Naive thymus-derived CD4-positive, alpha-beta T cell (primary cell): Measurements from ENCODE around the gene BMPR1B. TPM values are rescaled to one million over a fixed set of nuclear protein-coding genes. Genes with fewer than 3 reads are reported as not detected.

Source experiments
- ATAC-seq: fragments of 150-1000 bp; cut with Tn5 transposase; 2 replicates; pipeline ENCODE4 v1.10.0; 2021; ENCODE audit warnings: mild to moderate bottlenecking, moderate library complexity
- CTCF ChIA-PET: fragments of 350-600 bp; sonication (Branson Sonifier 250); formaldehyde crosslinking; loops from one replicate; lab custom pipeline; 2021; ENCODE audit warnings: antibody characterized with exemption; lab: Charles Lee
- POLR2A ChIA-PET: fragments of 350-600 bp; sonication (Branson Sonifier 250); formaldehyde crosslinking; loops from one replicate; lab custom pipeline; 2021; ENCODE audit warnings: antibody characterized with exemption, inconsistent platforms; lab: Charles Lee
- DNase-seq, 9 donors: peaks; one replicate each; pipeline versions ENCODE4 v3.0.0 to v3.0.0-alpha.2; 2020 to 2022; ENCODE audit warnings: mixed read lengths in 1 of 9
- H3K27ac ChIP-seq: one replicate; pipeline ENCODE4 v1.7.0; 2013; ENCODE audit warnings: mild to moderate bottlenecking, low read depth, low read length, moderate library complexity
- H3K27me3 ChIP-seq, 2 donors: one replicate each; pipeline ENCODE4 v1.7.0; 2013; ENCODE audit warnings: low read length in 2 of 2, mild to moderate bottlenecking in 2 of 2, moderate library complexity in 2 of 2; ENCODE audit not compliant: control insufficient read depth in 2 of 2, insufficient read depth in 2 of 2
- H3K36me3 ChIP-seq, 3 experiments: 1 replicate in 2 of 3; 2 replicates in 1 of 3; pipeline ENCODE4 v1.7.0; 2013; ENCODE audit warnings: low read length in 3 of 3, mild to moderate bottlenecking in 3 of 3, moderate library complexity in 1 of 3; ENCODE audit not compliant: insufficient read depth in 3 of 3, control insufficient read depth in 2 of 3
- H3K4me1 ChIP-seq, 2 donors: one replicate each; pipeline ENCODE4 v1.7.0; 2013; ENCODE audit warnings: low read length in 2 of 2, mild to moderate bottlenecking in 2 of 2, moderate library complexity in 1 of 2; ENCODE audit not compliant: control insufficient read depth in 2 of 2, insufficient read depth in 2 of 2
- H3K4me3 ChIP-seq: 2 replicates; pipeline ENCODE4 v1.7.0; 2013; ENCODE audit warnings: mild to moderate bottlenecking, low read length
- H3K9me3 ChIP-seq, 3 experiments: 1 replicate in 2 of 3; 2 replicates in 1 of 3; pipeline ENCODE4 v1.7.0; 2013; ENCODE audit warnings: low read length in 3 of 3; ENCODE audit not compliant: control insufficient read depth in 2 of 3
- H3K27ac Mint-ChIP-seq, 9 donors: one replicate each; pipeline ENCODE4 v1.8.0; 2020 to 2022; ENCODE audit warnings: mixed read lengths in 9 of 9, mild to moderate bottlenecking in 8 of 9, moderate library complexity in 5 of 9, inconsistent platforms in 2 of 9
- H3K27me3 Mint-ChIP-seq, 5 donors: one replicate each; pipeline ENCODE4 v1.8.0; 2021 to 2022; ENCODE audit warnings: mixed read lengths in 5 of 5, mild to moderate bottlenecking in 1 of 5
- H3K36me3 Mint-ChIP-seq, 5 donors: one replicate each; pipeline ENCODE4 v1.8.0; 2020 to 2022; ENCODE audit warnings: mixed read lengths in 5 of 5, mild to moderate bottlenecking in 3 of 5, inconsistent platforms in 1 of 5
- H3K4me1 Mint-ChIP-seq, 7 donors: one replicate each; pipeline ENCODE4 v1.8.0; 2020 to 2022; ENCODE audit warnings: mixed read lengths in 7 of 7, mild to moderate bottlenecking in 3 of 7, inconsistent platforms in 1 of 7
- H3K4me3 Mint-ChIP-seq, 10 donors: one replicate each; pipeline ENCODE4 v1.8.0; 2020 to 2022; ENCODE audit warnings: mild to moderate bottlenecking in 10 of 10, mixed read lengths in 10 of 10, moderate library complexity in 6 of 10, inconsistent platforms in 2 of 10
- H3K9me3 Mint-ChIP-seq, 11 donors: one replicate each; pipeline ENCODE4 v1.8.0; 2020 to 2022; ENCODE audit warnings: mixed read lengths in 11 of 11, mild to moderate bottlenecking in 4 of 11, inconsistent platforms in 1 of 11, moderate library complexity in 1 of 11
- intact Hi-C, 2 donors: fragments of 100-400 bp; cut with micrococcal nuclease; formaldehyde crosslinking; loops; one replicate each; pipeline ENCODE4 v1.15.1; 2023
- polyA plus RNA-seq, 2 donors: library from polyadenylated mRNA; unstranded; fragments of 300-500 nt; fragmentation: Illumina TruSeq; gene quantifications; one replicate each; pipeline ENCODE4 v1.2.3, GENCODE V29; 2021
- total RNA-seq, 6 experiments: library from RNA in 5 of 6; stranded (reverse) in 5 of 6; gene quantifications; 1 replicate in 5 of 6; 2 replicates in 1 of 6; pipeline ENCODE4 v1.2.3 and lab custom pipeline; 2021 to 2026

BMPR1B gene
- total and polyA plus RNA-seq, 7 experiments from 2014 or later, result 0.07 to 0.14 (median 0.11) TPM; not detected in 3

DNA sequence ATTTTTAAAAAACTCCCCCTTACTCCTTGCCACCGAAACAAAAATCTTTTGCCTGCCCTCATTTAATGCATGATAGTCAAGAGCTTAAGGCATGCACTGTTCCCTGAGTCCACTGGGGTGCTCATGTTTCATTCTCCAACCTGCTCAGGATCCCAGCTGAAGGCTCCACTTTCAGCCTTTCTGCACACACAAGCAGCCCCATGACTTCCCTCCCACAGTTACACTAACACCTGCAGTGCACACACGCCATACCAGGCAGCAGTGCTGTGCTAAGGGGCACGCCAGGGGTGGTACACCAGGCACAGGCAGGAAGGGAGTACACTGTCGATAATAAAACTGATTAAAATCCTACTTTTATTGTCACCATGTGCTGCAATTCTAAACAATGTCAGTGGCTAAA is 385.2 kb downstream of the BMPR1B start:
- DNase-seq (no peak), ATAC-seq (no peak)
- intact Hi-C loops, result no loop called here
- Mint-ChIP-seq H3K4me1 (peaks cover 0 to 12% (median 0%) of the 10 kb centered on the region in 7 donors), H3K9me3 (peaks cover 0 to 8% (median 2%) of the 10 kb centered on the region in 11 donors), H3K4me3 (no peak overlapping the region), H3K27me3 (peaks cover 0 to 27% (median 7%) of the 10 kb centered on the region in 5 donors), H3K36me3 (peaks cover 0 to 7% (median 0%) of the 10 kb centered on the region in 5 donors), H3K27ac (no peak overlapping the region)
- H3K4me1 ChIP-seq, result no peaks in the 10 kb centered on the region
- H3K27ac ChIP-seq, result no peak overlapping the region
- ChIA-PET CTCF (interaction anchor here (0.7 kb wide), 1 partner anchor 182 kb away, joined by 3 read pairs; no protein-coding TSS in a partner anchor), POLR2A (no interaction called here)
- H3K36me3 ChIP-seq, result no peaks in the 10 kb centered on the region
- H3K4me3 ChIP-seq, result no peak overlapping the region
- H3K9me3 ChIP-seq, result no peaks in the 10 kb centered on the region
- no peaks in the 10 kb centered on the region for H3K27me3 ChIP-seq

DNA sequence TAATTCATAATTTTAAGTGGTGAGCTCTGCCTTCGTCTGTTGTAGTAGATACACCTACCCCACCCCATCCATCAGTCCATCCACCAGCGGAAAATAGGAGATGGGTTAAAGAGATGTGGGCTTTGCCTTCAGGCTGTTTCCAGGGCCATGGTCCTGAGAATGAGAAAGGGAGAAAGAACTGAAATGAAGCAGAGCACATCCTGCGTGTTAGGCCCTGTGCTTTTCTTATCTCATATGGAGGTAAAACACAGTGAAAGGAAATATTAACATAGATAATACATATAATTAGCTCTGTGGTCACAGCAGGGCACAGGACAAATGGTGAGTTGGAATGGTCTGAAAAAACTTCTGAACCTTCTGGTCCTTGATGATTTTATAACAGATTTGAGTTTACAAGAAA is 393.5 kb downstream of the BMPR1B start:
- H3K27me3 Mint-ChIP-seq, result peaks cover 0 to 13% (median 0%) of the 10 kb centered on the region in 5 donors
- intact Hi-C loops, result no loop called here
- no peaks in the 10 kb centered on the region for H3K9me3 Mint-ChIP-seq
- ChIA-PET POLR2A (no interaction called here), CTCF (no interaction called here)
- H3K27ac ChIP-seq, result no peak overlapping the region
- H3K4me1 Mint-ChIP-seq, result peaks cover 10 to 29% (median 20%) of the 10 kb centered on the region in 7 donors
- no peak for ATAC-seq
- peaks cover 0 to 1% (median 0%) of the 10 kb centered on the region in 5 donors for H3K36me3 Mint-ChIP-seq
- peaks cover 4 to 11% of the 10 kb centered on the region in 2 donors for H3K4me1 ChIP-seq
- H3K27me3 ChIP-seq, result no peaks in the 10 kb centered on the region
- H3K4me3 ChIP-seq, result no peak overlapping the region
- no peaks in the 10 kb centered on the region for H3K36me3 ChIP-seq
- H3K4me3 Mint-ChIP-seq, result no peak overlapping the region
- H3K27ac Mint-ChIP-seq, result no peak overlapping the region
- no peak for DNase-seq
- H3K9me3 ChIP-seq, result no peaks in the 10 kb centered on the region

DNA sequence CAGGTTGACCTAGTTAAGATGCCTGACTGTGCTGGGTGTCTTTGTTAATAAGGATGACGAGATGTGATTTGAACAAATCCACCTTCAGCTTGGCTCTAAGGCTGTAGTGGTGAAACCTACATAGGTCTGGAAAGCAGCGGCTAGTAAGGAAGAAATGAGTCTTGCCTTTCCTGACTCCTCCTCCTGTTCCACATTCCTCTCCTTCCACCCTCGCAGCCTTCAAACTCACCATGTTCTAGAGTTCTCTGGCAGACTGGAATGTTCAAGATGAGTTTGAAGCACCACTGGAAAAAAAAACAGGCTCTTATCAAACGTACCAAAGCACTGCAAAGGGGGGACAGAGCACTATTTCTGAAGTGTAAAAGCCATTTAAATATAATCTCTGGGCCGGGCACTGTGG is 395.4 kb downstream of the BMPR1B start:
- no peaks in the 10 kb centered on the region for H3K36me3 ChIP-seq
- no peaks in the 10 kb centered on the region for H3K27me3 ChIP-seq
- Mint-ChIP-seq H3K27me3 (peaks cover 0 to 22% (median 0%) of the 10 kb centered on the region in 5 donors), H3K9me3 (no peaks in the 10 kb centered on the region), H3K27ac (peak overlapping the region in 2 of 9 donors; percentile 36 to 49), H3K4me3 (no peak overlapping the region), H3K4me1 (peaks cover 12 to 34% (median 23%) of the 10 kb centered on the region in 7 donors), H3K36me3 (peaks cover 0 to 1% (median 0%) of the 10 kb centered on the region in 5 donors)
- ATAC-seq, result no peak
- no peak for DNase-seq
- no peaks in the 10 kb centered on the region for H3K9me3 ChIP-seq
- intact Hi-C loops, result no loop called here
- no peak overlapping the region for H3K27ac ChIP-seq
- H3K4me3 ChIP-seq, result no peak overlapping the region
- CTCF ChIA-PET, result no interaction called here
- peaks cover 4 to 11% of the 10 kb centered on the region in 2 donors for H3K4me1 ChIP-seq
- POLR2A ChIA-PET, result no interaction called here

DNA sequence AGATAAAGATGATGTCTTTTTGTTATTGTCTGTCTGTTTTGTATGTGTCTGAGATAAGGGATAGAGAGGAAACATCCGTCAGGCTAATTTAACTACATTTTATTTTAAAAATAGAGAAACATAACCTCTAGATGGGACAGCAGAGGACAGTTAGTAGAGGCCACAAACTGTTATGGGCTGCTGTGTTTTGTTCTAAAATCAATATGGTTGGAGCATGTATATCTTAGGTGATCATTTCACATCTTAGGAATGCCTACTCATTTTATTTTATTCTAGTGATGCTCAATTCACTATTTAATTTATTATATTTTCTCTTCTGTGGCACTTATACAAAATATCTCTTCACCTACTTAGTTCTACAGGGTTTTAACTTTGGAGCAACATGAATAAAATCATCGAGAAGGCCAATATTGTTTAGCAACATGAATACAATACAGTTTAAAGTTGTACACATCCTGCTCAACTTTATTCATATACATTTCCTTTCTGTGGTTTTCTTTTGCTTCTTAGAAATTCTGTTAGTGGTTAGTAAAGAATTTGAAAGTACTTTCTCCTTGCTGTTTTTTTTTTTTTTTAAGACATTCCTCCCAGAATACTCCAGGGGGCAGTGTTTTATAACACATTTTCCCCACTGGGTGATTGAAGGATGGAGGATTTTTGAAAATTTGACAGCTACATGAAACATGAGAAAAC is 398.1 kb downstream of the BMPR1B start:
- Mint-ChIP-seq H3K27ac (peak overlapping the region; percentile 33 to 93 (median 71)), H3K27me3 (peaks cover 0 to 41% (median 0%) of the 10 kb centered on the region in 5 donors), H3K4me1 (peaks cover 12 to 36% (median 16%) of the 10 kb centered on the region in 7 donors), H3K9me3 (no peaks in the 10 kb centered on the region), H3K4me3 (peak overlapping the region in 9 of 10 donors; percentile 13 to 79 (median 75)), H3K36me3 (peaks cover 0 to 1% (median 0%) of the 10 kb centered on the region in 5 donors)
- no peaks in the 10 kb centered on the region for H3K36me3 ChIP-seq
- CTCF ChIA-PET, result no interaction called here
- POLR2A ChIA-PET, result no interaction called here
- no peaks in the 10 kb centered on the region for H3K9me3 ChIP-seq
- no peak overlapping the region for H3K4me3 ChIP-seq
- ATAC-seq, result peak; percentile 78
- peak in 6 of 9 donors; percentile 50 to 72 (median 64) for DNase-seq
- H3K27ac ChIP-seq, result no peak overlapping the region
- intact Hi-C loops, result loop anchor here (1.0 to 5.0 kb wide), 4 partner anchors 10 to 1996 kb away; partner anchors contain the start of gene UNC5C (in 1 of the 2)
- no peaks in the 10 kb centered on the region for H3K27me3 ChIP-seq
- H3K4me1 ChIP-seq, result peaks cover 4 to 11% of the 10 kb centered on the region in 2 donors

DNA sequence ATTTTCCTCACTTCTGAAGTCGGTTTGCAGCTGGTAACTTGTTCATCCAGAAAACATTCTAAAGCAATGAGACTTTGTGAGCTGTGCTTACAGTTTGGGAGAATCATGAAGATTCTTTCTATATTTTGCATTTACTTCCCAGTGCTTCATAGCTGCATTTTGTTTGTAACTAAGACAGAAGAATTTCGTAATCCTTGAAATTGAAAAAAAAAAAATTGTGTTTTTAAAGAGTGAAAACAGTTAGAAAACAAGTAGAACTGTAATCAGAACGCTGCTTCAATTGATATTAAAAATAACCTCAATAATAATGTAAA is 398.7 kb downstream of the BMPR1B start:
- Histone ChIP-seq H3K27ac (no peak overlapping the region), H3K9me3 (no peaks in the 10 kb centered on the region), H3K4me1 (peaks cover 4 to 11% of the 10 kb centered on the region in 2 donors), H3K4me3 (no peak overlapping the region), H3K27me3 (no peaks in the 10 kb centered on the region), H3K36me3 (no peaks in the 10 kb centered on the region)
- Mint-ChIP-seq H3K27ac (peak overlapping the region in 7 of 9 donors; percentile 55 to 86 (median 71)), H3K36me3 (peaks cover 0 to 1% (median 0%) of the 10 kb centered on the region in 5 donors), H3K4me3 (peak overlapping the region in 4 of 10 donors; percentile 58 to 78 (median 76)), H3K27me3 (peaks cover 0 to 45% (median 0%) of the 10 kb centered on the region in 5 donors), H3K4me1 (peaks cover 12 to 40% (median 16%) of the 10 kb centered on the region in 7 donors), H3K9me3 (no peaks in the 10 kb centered on the region)
- intact Hi-C loops, result loop anchor here (1.0 to 5.0 kb wide), 4 partner anchors 10 to 1996 kb away; partner anchors contain the start of gene UNC5C (in 1 of the 2)
- CTCF ChIA-PET, result no interaction called here
- no peak for ATAC-seq
- POLR2A ChIA-PET, result no interaction called here
- DNase-seq, result no peak

DNA sequence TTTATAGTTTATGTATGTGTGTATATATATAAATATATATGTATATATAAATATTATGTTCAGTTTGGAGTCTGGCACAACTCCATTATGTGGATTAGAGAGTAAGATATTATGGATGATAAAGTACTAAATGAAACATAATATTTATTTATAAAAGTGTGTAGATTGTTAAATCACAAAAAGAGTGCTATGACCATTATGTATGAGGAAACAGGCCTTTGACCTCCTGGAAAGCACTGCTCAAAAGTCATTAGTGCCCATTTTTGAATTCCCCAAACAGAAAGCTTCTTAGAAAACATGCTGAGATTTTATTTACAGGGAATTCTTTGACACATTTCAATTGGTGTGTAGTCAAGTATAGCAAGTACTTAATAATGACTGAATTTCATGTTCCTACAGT is 399.8 kb downstream of the BMPR1B start:
- CTCF ChIA-PET, result no interaction called here
- Mint-ChIP-seq H3K27me3 (peaks cover 0 to 45% (median 0%) of the 10 kb centered on the region in 5 donors), H3K4me1 (peaks cover 12 to 44% (median 16%) of the 10 kb centered on the region in 7 donors)

More for the DNA sequence above, 399.8 kb downstream of the BMPR1B start:
- Histone ChIP-seq H3K36me3 (no peaks in the 10 kb centered on the region), H3K4me3 (no peak overlapping the region), H3K9me3 (no peaks in the 10 kb centered on the region), H3K27me3 (no peaks in the 10 kb centered on the region), H3K4me1 (peaks cover 4 to 11% of the 10 kb centered on the region in 2 donors), H3K27ac (no peak overlapping the region)
- H3K36me3 Mint-ChIP-seq, result peaks cover 0 to 1% (median 0%) of the 10 kb centered on the region in 5 donors
- POLR2A ChIA-PET, result no interaction called here
- ATAC-seq (no peak), DNase-seq (no peak)
- intact Hi-C loops, result loop anchor here (5.0 kb wide), 2 partner anchors 390 to 1995 kb away; partner anchors contain the start of gene UNC5C (in 1 of the 2)
- H3K4me3 Mint-ChIP-seq, result no peak overlapping the region
- no peaks in the 10 kb centered on the region for H3K9me3 Mint-ChIP-seq
- no peak overlapping the region for H3K27ac Mint-ChIP-seq
